SK-N-MC (cell line): Measurements from ENCODE around the gene EFNA3.

Experiments
- DNase-seq: peaks from one replicate; pipeline ENCODE4 v3.0.0-alpha.2; 2011; ENCODE audit warnings: low read depth, low spot score
- H3K27ac ChIP-seq: fragments of 200-600 bp; sonication (generic); 2 replicates; pipeline ENCODE4 v1.5.1; 2016; ENCODE audit warnings: mixed run types
- H3K36me3 ChIP-seq: fragments of 200-600 bp; sonication (generic); 2 replicates; pipeline ENCODE4 v1.6.1; 2017; ENCODE audit warnings: antibody characterized with exemption, low read length, mixed read lengths; ENCODE audit not compliant: insufficient read depth
- H3K4me3 ChIP-seq: fragments of 200-600 bp; sonication (generic); 2 replicates; pipeline ENCODE4 v1.5.1; 2016
- H3K9ac ChIP-seq: fragments of 200-600 bp; sonication (generic); 2 replicates; pipeline ENCODE4 v1.8.0; 2017; ENCODE audit warnings: mixed run types, mixed read lengths; ENCODE audit not compliant: insufficient read length
- H3K9me3 ChIP-seq: fragments of 200-600 bp; sonication (generic); 2 replicates; pipeline ENCODE4 v1.6.1; 2017; ENCODE audit warnings: low read depth, mild to moderate bottlenecking, antibody characterized with exemption, low read length, moderate library complexity, mixed read lengths
- EZH2 ChIP-seq: fragments of 200-600 bp; sonication (generic); IDR thresholded peaks from one replicate; pipeline ENCODE4 v1.6.1; 2017; ENCODE audit warnings: antibody characterized with exemption
- FOXP2 ChIP-seq: optimal IDR thresholded peaks from 2 replicates; pipeline ENCODE3; 2011; ENCODE audit warnings: mild to moderate bottlenecking, moderate library complexity; ENCODE audit not compliant: insufficient read depth; ENCODE audit errors: extremely low read length, control extremely low read depth
- POLR2AphosphoS5 ChIP-seq: IDR thresholded peaks from 2 replicates; pipeline ENCODE4 v1.6.1; 2012; ENCODE audit warnings: mild to moderate bottlenecking, low read depth, low read length, borderline replicate concordance

The EFNA3 gene

GRCh38 chr1:155062702-155063411 is 15.8 kb upstream of the EFNA3 start:
- no peaks in the 10 kb centered on the region for H3K9me3 ChIP-seq
- no peak overlapping the region for H3K27ac ChIP-seq
- DNase-seq = no peak
- H3K36me3 ChIP-seq = peaks cover 11% of the 10 kb centered on the region; the same call in 1 of the 2 replicates
- no peak overlapping the region for H3K9ac ChIP-seq
- TF ChIP-seq POLR2AphosphoS5 (no peak), EZH2 (no peak), FOXP2 (no peak)
- peak overlapping the region; percentile 95 for H3K4me3 ChIP-seq

GRCh38 chr1:155063550-155064110 is 15.0 kb upstream of the EFNA3 start, which contains the start of gene EFNA4:
EFNA4 (plus strand) TSS chr1:155063740; CDS start chr1:155063824, 84 bp downstream.
- peaks cover 11% of the 10 kb centered on the region; the same call in 1 of the 2 replicates for H3K36me3 ChIP-seq
- TF ChIP-seq POLR2AphosphoS5 (peak; percentile 93), FOXP2 (no peak)
- H3K4me3 ChIP-seq = peak within 1 kb of the TSS; percentile 95
- no peak within 1 kb of the TSS; the same call in 1 of the 2 replicates for H3K27ac ChIP-seq
- no peaks in the 10 kb centered on the region for H3K9me3 ChIP-seq
- no peak for DNase-seq
- H3K9ac ChIP-seq = peak within 1 kb of the TSS; percentile 78

GRCh38 chr1:155064111-155064831 is 14.4 kb upstream of the EFNA3 start:
- Histone ChIP-seq H3K36me3 (peaks cover 18% of the 10 kb centered on the region; the same call in 1 of the 2 replicates), H3K4me3 (peak overlapping the region; percentile 95), H3K9me3 (no peaks in the 10 kb centered on the region), H3K9ac (peak overlapping the region; percentile 78), H3K27ac (no peak overlapping the region)
- DNase-seq = no peak
- no peak for TF ChIP-seq POLR2AphosphoS5
- no peak for TF ChIP-seq FOXP2
- TF ChIP-seq EZH2 = no peak

GRCh38 chr1:155064832-155065429 is 13.7 kb upstream of the EFNA3 start:
- TF ChIP-seq FOXP2 (no peak), EZH2 (no peak), POLR2AphosphoS5 (no peak)

GRCh38 chr1:155066777-155067176 is 11.9 kb upstream of the EFNA3 start:
- Histone ChIP-seq H3K36me3 (peaks cover 23% of the 10 kb centered on the region; the same call in 1 of the 2 replicates), H3K27ac (no peak overlapping the region), H3K9me3 (no peaks in the 10 kb centered on the region), H3K9ac (no peak overlapping the region), H3K4me3 (no peak overlapping the region)
- no peak for DNase-seq
- TF ChIP-seq POLR2AphosphoS5 = no peak
- TF ChIP-seq FOXP2 = no peak
- TF ChIP-seq EZH2 = no peak

More at GRCh38 chr1:155064832-155065429, 13.7 kb upstream of the EFNA3 start:
- no peak for DNase-seq
- Histone ChIP-seq H3K9ac (peak overlapping the region; percentile 78), H3K9me3 (no peaks in the 10 kb centered on the region), H3K4me3 (peak overlapping the region; percentile 95), H3K36me3 (peaks cover 23% of the 10 kb centered on the region; the same call in 1 of the 2 replicates), H3K27ac (no peak overlapping the region)

- Histone ChIP-seq H3K36me3 (peaks cover 23% of the 10 kb centered on the region; the same call in 1 of the 2 replicates), H3K27ac (no peak overlapping the region), H3K9ac (no peak overlapping the region), H3K9me3 (no peaks in the 10 kb centered on the region), H3K4me3 (no peak overlapping the region)
- no peak for DNase-seq
- TF ChIP-seq FOXP2 = no peak
- TF ChIP-seq EZH2 = no peak
- no peak for TF ChIP-seq POLR2AphosphoS5
Measured at GRCh38 chr1:155068599-155068998, 10.0 kb upstream of the EFNA3 start.

- Histone ChIP-seq H3K36me3 (peaks cover 23% of the 10 kb centered on the region; the same call in 1 of the 2 replicates), H3K9me3 (no peaks in the 10 kb centered on the region), H3K4me3 (no peak overlapping the region), H3K27ac (no peak overlapping the region), H3K9ac (no peak overlapping the region)
- no peak for TF ChIP-seq EZH2
- no peak for TF ChIP-seq FOXP2
- no peak for TF ChIP-seq POLR2AphosphoS5
- DNase-seq = no peak
Measured at GRCh38 chr1:155069551-155070157, 9.0 kb upstream of the EFNA3 start.

- TF ChIP-seq FOXP2 = no peak
- no peak for TF ChIP-seq POLR2AphosphoS5
- TF ChIP-seq EZH2 = no peak
- Histone ChIP-seq H3K9ac (no peak overlapping the region), H3K36me3 (peaks cover 23% of the 10 kb centered on the region; the same call in 1 of the 2 replicates), H3K9me3 (no peaks in the 10 kb centered on the region), H3K4me3 (no peak overlapping the region), H3K27ac (no peak overlapping the region)
- DNase-seq = no peak
Measured at GRCh38 chr1:155070158-155070621, 8.4 kb upstream of the EFNA3 start.
